Activated CD4-positive, alpha-beta memory T cell treated with anti-CD3 and anti-CD28 coated beads, Interleukin-2, amount 10 ng/mL, durations not matched to agents 7 days and 5 days (primary cell): Measurements from ENCODE around the gene LILRB2. TPM values are rescaled to one million over a fixed set of nuclear protein-coding genes. Genes with fewer than 3 reads are reported as not detected.
"Not testable (repeated sequence)": the region's sequence is repeated elsewhere in the genome, so short reads cannot be mapped to it uniquely, and the experiment has no call there.

Experiments used
- CTCF ChIA-PET: fragments of 350-600 bp; sonication (Branson Sonifier 250); formaldehyde crosslinking; loops from one replicate; lab custom pipeline; 2021; ENCODE audit warnings: antibody characterized with exemption, inconsistent platforms; lab: Charles Lee
- POLR2A ChIA-PET: fragments of 350-600 bp; sonication (Branson Sonifier 250); formaldehyde crosslinking; loops from one replicate; lab custom pipeline; 2021; ENCODE audit warnings: antibody characterized with exemption; lab: Charles Lee
- DNase-seq: peaks from one replicate; pipeline ENCODE4 v3.0.0-alpha.2; 2020
- H3K27ac Mint-ChIP-seq: one replicate; pipeline ENCODE4 v1.8.0; 2021; ENCODE audit warnings: mild to moderate bottlenecking, mixed read lengths
- H3K27me3 Mint-ChIP-seq: one replicate; pipeline ENCODE4 v1.8.0; 2021; ENCODE audit warnings: mixed read lengths
- H3K36me3 Mint-ChIP-seq: one replicate; pipeline ENCODE4 v1.8.0; 2021; ENCODE audit warnings: low read depth, mixed read lengths
- H3K4me1 Mint-ChIP-seq: one replicate; pipeline ENCODE4 v1.8.0; 2021; ENCODE audit warnings: mixed read lengths
- H3K4me3 Mint-ChIP-seq: one replicate; pipeline ENCODE4 v1.8.0; 2021; ENCODE audit warnings: mild to moderate bottlenecking, mixed read lengths
- H3K9me3 Mint-ChIP-seq: one replicate; pipeline ENCODE4 v1.8.0; 2021; ENCODE audit warnings: mixed read lengths
- total RNA-seq, 2 experiments: library from RNA; stranded (reverse); gene quantifications; one replicate each; pipeline ENCODE4 v1.2.3, GENCODE V29; 2021

Gene LILRB2
- total RNA-seq, 2 experiments from 2014 or later: not detected

DNA sequence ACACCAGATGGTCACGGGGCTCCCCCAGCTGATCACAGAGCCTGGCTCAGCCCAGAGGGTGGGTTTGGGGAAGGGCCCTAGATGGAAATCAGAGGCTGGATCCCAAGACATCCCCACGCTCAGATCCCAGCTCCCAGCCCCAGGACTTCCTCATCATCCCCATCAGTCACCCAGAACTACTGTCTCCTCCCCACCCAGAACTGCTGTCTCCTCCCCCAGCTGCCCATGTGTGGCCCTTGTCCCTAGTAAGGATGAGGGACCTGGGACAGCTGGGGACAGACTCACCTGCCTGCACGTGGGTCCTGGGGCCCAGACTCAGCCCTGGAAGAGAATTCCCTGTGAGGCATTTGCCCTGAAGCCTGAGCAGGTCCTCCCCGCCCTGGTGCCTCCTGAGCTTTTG, 38.7 kb downstream of the LILRB2 start:
- H3K27ac Mint-ChIP-seq, H3K4me3 Mint-ChIP-seq: not testable (repeated sequence)

DNA sequence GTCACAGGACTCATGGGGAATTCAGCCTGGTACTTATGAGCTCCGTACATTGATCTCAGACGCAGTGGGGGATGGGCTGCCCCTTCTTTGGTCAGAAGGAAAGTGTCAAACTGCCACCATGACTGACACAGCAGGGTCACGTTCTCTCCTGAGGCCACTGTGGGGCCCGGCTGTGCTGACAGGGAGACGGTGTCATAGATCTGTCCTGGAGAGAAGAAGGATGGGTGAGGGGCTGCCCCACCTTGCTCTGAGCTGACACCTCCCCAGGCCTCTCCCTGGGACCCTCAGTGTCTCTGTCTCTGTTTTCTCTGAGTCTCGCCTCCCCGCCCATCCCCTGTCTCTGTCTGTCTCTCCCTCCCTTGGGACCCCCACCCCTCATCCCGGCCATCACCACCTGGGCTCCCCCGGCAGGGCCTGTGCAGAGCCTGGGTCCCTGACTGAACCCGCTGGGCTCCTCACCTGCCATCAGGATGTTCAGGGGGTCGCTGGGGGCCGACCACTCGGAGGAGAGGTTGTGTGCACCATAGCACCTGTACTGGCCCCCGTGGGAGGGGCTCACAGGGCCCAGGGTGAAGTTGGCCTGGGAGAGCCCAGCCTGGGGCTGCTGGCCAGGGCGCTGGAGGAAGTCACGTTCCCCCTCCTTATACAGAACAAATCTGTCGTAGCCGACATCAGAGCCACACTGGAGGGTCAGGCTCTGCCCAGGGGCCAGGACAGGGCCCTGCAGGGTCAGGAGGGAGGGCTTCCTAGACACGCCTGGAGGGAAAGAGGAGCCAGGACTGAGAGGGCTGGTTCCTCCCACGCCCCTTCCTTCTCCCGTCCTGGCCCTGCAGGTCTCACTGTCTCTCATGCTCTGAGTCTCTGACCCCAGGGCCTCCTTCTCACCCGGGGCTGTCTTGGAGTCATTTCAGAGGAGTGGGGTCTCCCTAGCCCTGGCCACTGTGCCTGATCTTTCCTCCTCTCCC, 40.3 kb downstream of the LILRB2 start:
- H3K27ac Mint-ChIP-seq, H3K9me3 Mint-ChIP-seq, DNase-seq, POLR2A ChIA-PET, H3K36me3 Mint-ChIP-seq, CTCF ChIA-PET, H3K4me1 Mint-ChIP-seq, H3K4me3 Mint-ChIP-seq: not testable (repeated sequence)
- H3K27me3 Mint-ChIP-seq: peaks cover 14% of the 10 kb centered on the region

More for the DNA sequence above, 38.7 kb downstream of the LILRB2 start:
- CTCF ChIA-PET, H3K4me1 Mint-ChIP-seq, DNase-seq, POLR2A ChIA-PET, H3K36me3 Mint-ChIP-seq, H3K9me3 Mint-ChIP-seq, H3K27me3 Mint-ChIP-seq: not testable (repeated sequence)

GRCh38 chr19:54239491-54240371, 41.2 kb downstream of the LILRB2 start:
- DNase-seq, H3K27ac Mint-ChIP-seq, H3K4me1 Mint-ChIP-seq, H3K9me3 Mint-ChIP-seq, POLR2A ChIA-PET, CTCF ChIA-PET, H3K36me3 Mint-ChIP-seq, H3K4me3 Mint-ChIP-seq: not testable (repeated sequence)
- peaks cover 18% of the 10 kb centered on the region for H3K27me3 Mint-ChIP-seq

DNA sequence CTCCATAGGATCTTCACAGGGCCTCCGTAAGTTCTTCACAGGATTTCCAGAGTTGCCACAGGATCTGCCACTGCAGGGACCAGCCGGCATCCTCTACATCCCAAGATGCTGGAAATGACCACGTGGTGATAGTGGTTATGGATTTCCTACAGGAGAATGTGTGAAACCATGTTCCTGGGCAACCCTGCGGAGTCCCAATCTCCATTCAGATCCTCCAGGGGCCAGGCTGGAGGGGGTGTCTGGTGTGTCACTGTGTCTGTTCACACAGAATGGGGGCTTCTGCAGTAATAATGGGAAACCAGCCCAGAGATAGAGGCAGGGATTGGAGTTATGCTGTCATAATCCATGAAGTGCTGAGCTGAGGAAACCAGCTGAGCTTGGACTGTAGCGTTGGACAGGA, 47.0 kb downstream of the LILRB2 start:
- no peak for DNase-seq
- Mint-ChIP-seq H3K9me3 (no peaks in the 10 kb centered on the region), H3K36me3 (no peaks in the 10 kb centered on the region), H3K27me3 (peaks cover 52% of the 10 kb centered on the region), H3K4me3 (no peak overlapping the region), H3K4me1 (peaks cover 5% of the 10 kb centered on the region), H3K27ac (no peak overlapping the region)
- CTCF ChIA-PET: no interaction called here
- POLR2A ChIA-PET: no interaction called here

- ChIA-PET POLR2A (interaction anchor here (1.0 kb wide), 2 partner anchors 20 to 31 kb away, joined by 3 to 4 read pairs; no protein-coding TSS in a partner anchor), CTCF (interaction anchor here (0.6 kb wide), 1 partner anchor 42 kb away, joined by 5 read pairs; the partner anchor contains the start of gene MBOAT7)
- H3K4me3 Mint-ChIP-seq: no peak overlapping the region
- no peaks in the 10 kb centered on the region for H3K36me3 Mint-ChIP-seq
- peak; percentile 86 for DNase-seq
- peaks cover 5% of the 10 kb centered on the region for H3K4me1 Mint-ChIP-seq
- H3K9me3 Mint-ChIP-seq: no peaks in the 10 kb centered on the region
- H3K27me3 Mint-ChIP-seq: peaks cover 53% of the 10 kb centered on the region
- H3K27ac Mint-ChIP-seq: no peak overlapping the region
Measured at GRCh38 chr19:54231077-54231931, 49.6 kb downstream of the LILRB2 start.

DNA sequence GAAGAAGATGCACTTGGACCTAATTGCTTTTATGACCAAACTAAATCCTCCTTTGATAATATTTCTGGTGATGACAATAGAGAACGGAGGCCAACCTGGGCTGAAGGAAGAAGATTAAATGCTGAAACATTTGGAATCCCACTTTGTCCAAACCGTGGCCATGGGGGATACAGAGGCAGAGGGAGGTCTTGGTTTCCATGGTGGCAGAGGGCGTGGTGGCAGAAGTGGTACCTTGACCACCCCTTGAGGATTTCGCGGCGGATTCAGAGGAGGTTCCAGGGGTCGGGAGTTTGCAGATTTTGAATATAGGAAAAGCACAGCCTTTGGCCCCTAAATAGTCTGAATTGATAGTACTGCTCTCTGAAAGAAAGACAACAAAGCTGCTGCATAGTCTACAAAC, 50.9 kb downstream of the LILRB2 start:
- no peak overlapping the region for H3K27ac Mint-ChIP-seq
- CTCF ChIA-PET: interaction anchor here (0.7 kb wide), 1 partner anchor 93 kb away, joined by 4 read pairs; no protein-coding TSS in a partner anchor
- no peak for DNase-seq
- peaks cover 52% of the 10 kb centered on the region for H3K27me3 Mint-ChIP-seq
- no peaks in the 10 kb centered on the region for H3K36me3 Mint-ChIP-seq
- H3K4me3 Mint-ChIP-seq: no peak overlapping the region
- no peaks in the 10 kb centered on the region for H3K9me3 Mint-ChIP-seq
- H3K4me1 Mint-ChIP-seq: peaks cover 5% of the 10 kb centered on the region
- POLR2A ChIA-PET: no interaction called here

- Mint-ChIP-seq H3K4me1 (peaks cover 5% of the 10 kb centered on the region), H3K4me3 (no peak overlapping the region), H3K27me3 (peaks cover 43% of the 10 kb centered on the region), H3K9me3 (no peaks in the 10 kb centered on the region), H3K36me3 (no peaks in the 10 kb centered on the region), H3K27ac (no peak overlapping the region)
- ChIA-PET POLR2A (interaction anchor here (1.0 kb wide), 1 partner anchor 18 kb away, joined by 3 read pairs; no protein-coding TSS in a partner anchor), CTCF (interaction anchor here (1.4 kb wide), 1 partner anchor 37 kb away, joined by 3 read pairs; no protein-coding TSS in a partner anchor)
- DNase-seq: no peak
Measured at GRCh38 chr19:54229146-54229545, 51.8 kb downstream of the LILRB2 start.

GRCh38 chr19:54224619-54225018, 56.3 kb downstream of the LILRB2 start:
- POLR2A ChIA-PET, CTCF ChIA-PET: not testable (repeated sequence)
- peaks cover 19% of the 10 kb centered on the region for H3K4me1 Mint-ChIP-seq

DNA sequence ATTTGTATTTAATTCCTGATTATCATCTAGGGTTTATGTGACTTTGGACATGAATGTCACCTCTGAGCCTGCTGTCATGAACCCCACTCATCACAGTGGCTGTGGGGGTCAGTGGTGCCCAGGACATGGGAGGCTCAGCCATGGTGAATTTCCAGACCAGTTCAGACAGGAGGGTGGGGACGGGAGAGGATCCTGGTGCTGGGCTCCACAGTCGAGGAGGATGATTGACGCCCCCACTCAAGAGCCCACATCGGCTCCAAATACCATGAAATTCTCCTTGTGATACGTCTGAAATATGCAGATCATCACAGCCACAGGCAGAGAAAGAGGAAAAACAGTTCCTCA, 57.0 kb downstream of the LILRB2 start:
- H3K36me3 Mint-ChIP-seq, CTCF ChIA-PET, DNase-seq, H3K9me3 Mint-ChIP-seq, H3K27ac Mint-ChIP-seq, POLR2A ChIA-PET, H3K4me3 Mint-ChIP-seq: not testable (repeated sequence)
- peaks cover 19% of the 10 kb centered on the region for H3K4me1 Mint-ChIP-seq
- H3K27me3 Mint-ChIP-seq: peaks cover 20% of the 10 kb centered on the region

More at GRCh38 chr19:54224619-54225018, 56.3 kb downstream of the LILRB2 start:
- not testable (repeated sequence) for H3K27ac Mint-ChIP-seq, H3K9me3 Mint-ChIP-seq, DNase-seq, H3K36me3 Mint-ChIP-seq, H3K4me3 Mint-ChIP-seq
- H3K27me3 Mint-ChIP-seq: peaks cover 24% of the 10 kb centered on the region

Other genes with a start within 250 kb of the LILRB2 start
- gene VSTM1, start 217.2 kb downstream of the LILRB2 start, total RNA-seq: not detected
- not detected for gene TARM1, start 199.7 kb downstream of the LILRB2 start, total RNA-seq
- gene OSCAR, start 180.3 kb downstream of the LILRB2 start, total RNA-seq: under 1 TPM in 1 of 2 experiments, not detected in 1; 0.40 TPM
- 100 to 1,000 TPM; 115 to 116 TPM for gene NDUFA3, start 178.3 kb downstream of the LILRB2 start, total RNA-seq
- gene TFPT, start 165.5 kb downstream of the LILRB2 start, total RNA-seq: 10 to 100 TPM; 44.4 to 47.1 TPM
- 10 to 100 TPM; 53.5 to 55.0 TPM for gene PRPF31, start 165.4 kb downstream of the LILRB2 start, total RNA-seq
- gene CNOT3, start 143.3 kb downstream of the LILRB2 start, total RNA-seq: 10 to 100 TPM; 62.6 to 66.9 TPM
- gene LENG1, start 121.4 kb downstream of the LILRB2 start, total RNA-seq: 1 to 10 TPM; 8.3 to 9.2 TPM
- 1 to 10 TPM; 2.8 to 3.2 TPM for gene TMC4, start 108.0 kb downstream of the LILRB2 start, total RNA-seq
- gene MBOAT7, start 91.5 kb downstream of the LILRB2 start, total RNA-seq: 10 to 100 TPM; 90.8 to 93.4 TPM
- gene TSEN34, start 89.8 kb downstream of the LILRB2 start, total RNA-seq: 10 to 100 TPM; 10.9 to 13.6 TPM
- 1,000 to 10,000 TPM; 1,045 to 1,051 TPM for gene RPS9, start 80.3 kb downstream of the LILRB2 start, total RNA-seq
- gene LILRB3, start 58.1 kb downstream of the LILRB2 start, total RNA-seq: 1 to 10 TPM; 5.3 to 5.8 TPM
- under 1 TPM; 0.65 to 0.68 TPM for gene LILRA6, start 38.3 kb downstream of the LILRB2 start, total RNA-seq
- gene LILRB5, start 23.8 kb downstream of the LILRB2 start, total RNA-seq: not detected
- gene LILRA5, start 32.1 kb upstream of the LILRB2 start, total RNA-seq: not detected
- not detected for gene LILRA4, start 58.1 kb upstream of the LILRB2 start, total RNA-seq
- gene LAIR1, start 83.8 kb upstream of the LILRB2 start, total RNA-seq: 10 to 100 TPM; 56.6 to 59.0 TPM
- gene TTYH1, start 134.4 kb upstream of the LILRB2 start, total RNA-seq: under 1 TPM; 0.53 to 0.68 TPM
- 100 to 1,000 TPM; 231 to 233 TPM for gene LENG8, start 168.1 kb upstream of the LILRB2 start, total RNA-seq
- gene LENG9, start 182.7 kb upstream of the LILRB2 start, total RNA-seq: 1 to 10 TPM; 8.5 to 8.7 TPM
- not detected for gene CDC42EP5, start 192.2 kb upstream of the LILRB2 start, total RNA-seq
- 1 to 10 TPM; 2.4 to 3.8 TPM for gene LAIR2, start 221.7 kb upstream of the LILRB2 start, total RNA-seq